HUES6 (cell line): Measurements from ENCODE around the gene HOXA3.

Experiments
- H3K27ac ChIP-seq: 2 replicates; pipeline ENCODE4 v1.7.0; 2013; ENCODE audit warnings: low read depth, mild to moderate bottlenecking, low read length, inconsistent platforms
- H3K27me3 ChIP-seq: 2 replicates; pipeline ENCODE4 v1.6.1; 2013; ENCODE audit warnings: low read length; ENCODE audit not compliant: control insufficient read depth, insufficient read depth
- H3K36me3 ChIP-seq: 2 replicates; pipeline ENCODE4 v1.6.1; 2013; ENCODE audit warnings: low read length; ENCODE audit not compliant: control insufficient read depth, insufficient read depth
- H3K4me1 ChIP-seq: 2 replicates; pipeline ENCODE4 v1.6.1; 2013; ENCODE audit warnings: low read length; ENCODE audit not compliant: control insufficient read depth, insufficient read depth
- H3K4me3 ChIP-seq: 2 replicates; pipeline ENCODE4 v1.5.1; 2013; ENCODE audit warnings: low read depth, low read length
- H3K9ac ChIP-seq: one replicate; pipeline ENCODE4 v1.6.1; 2013; ENCODE audit warnings: mild to moderate bottlenecking, low read length
- H3K9me3 ChIP-seq: 2 replicates; pipeline ENCODE4 v1.6.1; 2013; ENCODE audit warnings: low read depth, low read length; ENCODE audit not compliant: control insufficient read depth, insufficient read depth

The HOXA3 gene

DNA sequence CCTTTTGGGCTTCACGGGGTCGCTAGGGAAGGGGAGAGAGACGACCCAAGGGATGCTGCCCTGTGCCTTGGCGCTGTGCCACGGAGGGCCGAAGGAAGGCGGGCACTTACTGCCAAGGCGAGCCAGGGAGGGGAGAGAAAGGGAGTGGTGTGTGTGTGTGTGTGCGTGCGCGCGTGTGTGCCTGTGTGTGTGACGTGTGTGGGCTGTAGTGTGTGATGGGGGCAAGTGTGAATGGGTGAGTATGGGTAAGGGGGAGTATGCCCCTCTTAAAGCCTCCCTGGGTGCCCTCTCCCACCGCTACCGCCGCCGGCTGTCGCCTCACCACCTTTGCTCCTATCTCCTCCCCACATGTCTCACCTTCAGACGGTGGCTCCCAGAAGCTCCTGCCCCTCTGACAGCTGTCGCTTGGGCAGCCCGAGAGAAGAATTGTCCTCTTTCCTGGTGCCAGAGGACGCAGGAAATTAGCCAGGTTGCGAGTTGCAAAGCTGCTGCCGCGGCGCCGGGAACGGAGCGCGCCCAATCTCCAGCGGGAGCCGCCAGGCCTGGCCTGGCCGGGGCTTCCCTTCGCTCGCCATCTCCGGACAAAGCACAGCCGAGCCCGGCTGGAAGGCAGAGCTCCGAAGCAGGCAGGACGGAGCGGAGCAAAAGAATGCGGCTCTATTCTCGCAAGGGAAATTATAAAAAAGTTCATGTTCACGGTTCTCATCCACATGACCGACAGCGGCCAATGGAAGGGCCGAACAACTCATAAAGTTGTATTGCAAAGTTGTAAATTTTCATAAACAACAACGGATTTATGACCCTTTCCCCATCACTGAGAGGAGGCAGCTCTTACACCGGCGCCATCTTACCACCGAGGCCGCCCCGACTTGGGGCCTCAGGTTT lies at the start of gene HOXA3:
Gene HOXA3, minus strand, starts transcription at position 653 of the 885 bp plus-strand sequence. CDS start 41,943 bp downstream, outside the sequence.
- Histone ChIP-seq H3K4me1 (peaks cover 29% of the 10 kb centered on the region; the same call in 1 of the 2 replicates), H3K27me3 (peaks cover 100% of the 10 kb centered on the region), H3K9ac (peak within 1 kb of the TSS; percentile 57), H3K27ac (no peak within 1 kb of the TSS), H3K36me3 (no peaks in the 10 kb centered on the region), H3K4me3 (peak within 1 kb of the TSS; percentile 59), H3K9me3 (no peaks in the 10 kb centered on the region; the same call in 1 of the 2 replicates)

DNA sequence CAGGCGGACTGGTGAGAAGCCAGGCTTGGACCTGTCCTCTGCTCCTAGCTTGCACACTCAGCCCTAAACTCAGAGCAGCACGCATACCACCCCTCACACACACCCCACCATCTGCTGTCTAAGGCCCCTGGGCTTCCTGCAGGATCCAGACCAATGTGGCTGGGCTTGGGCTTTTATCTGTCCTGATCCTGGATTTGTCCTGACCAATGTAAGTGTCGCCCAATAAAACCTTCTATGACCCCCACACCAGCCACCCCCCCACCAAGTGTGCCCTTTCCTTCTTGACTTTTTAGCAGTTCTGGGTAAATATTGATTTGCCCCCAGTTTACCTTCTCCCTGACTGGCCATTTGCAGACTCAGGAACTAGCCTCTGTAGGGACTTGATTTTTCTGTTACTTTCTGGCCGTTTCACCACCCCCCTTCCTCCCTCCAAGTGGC lies 49.2 kb upstream of the HOXA3 start:
- Histone ChIP-seq H3K4me3 (no peak overlapping the region), H3K4me1 (peaks cover 29% of the 10 kb centered on the region), H3K9ac (no peak overlapping the region), H3K27me3 (peaks cover 98% of the 10 kb centered on the region), H3K36me3 (no peaks in the 10 kb centered on the region), H3K27ac (no peak overlapping the region), H3K9me3 (no peaks in the 10 kb centered on the region)

- Histone ChIP-seq H3K9ac (no peak overlapping the region), H3K27me3 (peaks cover 98% of the 10 kb centered on the region), H3K27ac (no peak overlapping the region), H3K9me3 (no peaks in the 10 kb centered on the region), H3K36me3 (no peaks in the 10 kb centered on the region), H3K4me3 (peak overlapping the region; percentile 32; the same call in 1 of the 2 replicates), H3K4me1 (peaks cover 27% of the 10 kb centered on the region)
These were observed 48.6 kb upstream of the HOXA3 start for GRCh38 chr7:27200761-27201579.

DNA sequence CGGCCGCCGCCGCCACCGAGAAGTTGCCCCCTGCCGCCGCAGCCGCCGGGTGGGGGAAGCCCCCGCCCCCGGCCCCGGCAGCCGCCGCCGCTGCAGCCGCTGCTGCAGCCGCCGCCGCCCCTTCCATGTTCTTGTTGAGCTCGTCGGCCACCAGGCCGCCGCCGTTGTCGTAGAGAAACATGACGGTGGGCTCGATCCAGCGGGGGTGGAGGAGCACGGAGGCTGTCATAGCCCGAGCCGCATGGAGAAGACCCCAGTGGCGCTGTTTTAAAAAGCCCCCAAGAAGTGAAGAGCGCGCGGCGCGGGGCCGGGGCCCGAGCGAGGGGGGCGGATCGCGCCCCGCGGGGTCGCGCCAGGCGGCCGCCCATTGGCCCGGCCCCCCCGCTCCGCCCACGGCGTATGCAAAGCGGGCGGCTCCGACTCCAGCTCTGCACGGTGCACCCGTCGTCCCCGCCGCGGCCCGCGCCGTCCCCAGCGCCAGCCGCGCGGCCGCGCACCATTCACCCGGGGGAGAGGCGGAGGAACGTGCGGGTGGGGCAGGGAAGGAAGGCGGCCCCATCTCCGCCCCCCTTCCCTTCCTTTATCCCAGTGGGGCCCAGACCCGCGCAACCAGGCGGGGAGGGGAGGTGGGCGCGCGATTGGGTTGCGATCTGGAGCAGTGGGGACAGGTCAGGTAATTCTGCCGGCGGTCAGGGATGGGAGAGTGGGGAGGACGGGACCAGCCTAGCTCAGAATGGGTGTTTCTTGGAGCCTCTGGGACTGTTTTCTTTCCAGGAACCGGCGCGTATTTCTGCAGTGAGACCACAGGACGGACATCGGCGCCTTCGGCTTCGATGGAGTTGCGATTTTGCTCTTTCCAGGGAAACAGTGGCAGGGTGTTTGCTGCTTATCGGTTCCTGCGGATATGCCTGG lies 47.7 kb upstream of the HOXA3 start, which contains the start of gene HOXA13:
Gene HOXA13, minus strand, starts transcription at position 243 of the 912 bp plus-strand sequence. Its CDS starts 14 bp downstream, at position 229.
- Histone ChIP-seq H3K9me3 (no peaks in the 10 kb centered on the region), H3K9ac (peak within 1 kb of the TSS; percentile 37), H3K27ac (no peak within 1 kb of the TSS), H3K4me3 (peak within 1 kb of the TSS; percentile 47), H3K27me3 (peaks cover 98% of the 10 kb centered on the region), H3K36me3 (no peaks in the 10 kb centered on the region), H3K4me1 (peaks cover 18% of the 10 kb centered on the region)

DNA sequence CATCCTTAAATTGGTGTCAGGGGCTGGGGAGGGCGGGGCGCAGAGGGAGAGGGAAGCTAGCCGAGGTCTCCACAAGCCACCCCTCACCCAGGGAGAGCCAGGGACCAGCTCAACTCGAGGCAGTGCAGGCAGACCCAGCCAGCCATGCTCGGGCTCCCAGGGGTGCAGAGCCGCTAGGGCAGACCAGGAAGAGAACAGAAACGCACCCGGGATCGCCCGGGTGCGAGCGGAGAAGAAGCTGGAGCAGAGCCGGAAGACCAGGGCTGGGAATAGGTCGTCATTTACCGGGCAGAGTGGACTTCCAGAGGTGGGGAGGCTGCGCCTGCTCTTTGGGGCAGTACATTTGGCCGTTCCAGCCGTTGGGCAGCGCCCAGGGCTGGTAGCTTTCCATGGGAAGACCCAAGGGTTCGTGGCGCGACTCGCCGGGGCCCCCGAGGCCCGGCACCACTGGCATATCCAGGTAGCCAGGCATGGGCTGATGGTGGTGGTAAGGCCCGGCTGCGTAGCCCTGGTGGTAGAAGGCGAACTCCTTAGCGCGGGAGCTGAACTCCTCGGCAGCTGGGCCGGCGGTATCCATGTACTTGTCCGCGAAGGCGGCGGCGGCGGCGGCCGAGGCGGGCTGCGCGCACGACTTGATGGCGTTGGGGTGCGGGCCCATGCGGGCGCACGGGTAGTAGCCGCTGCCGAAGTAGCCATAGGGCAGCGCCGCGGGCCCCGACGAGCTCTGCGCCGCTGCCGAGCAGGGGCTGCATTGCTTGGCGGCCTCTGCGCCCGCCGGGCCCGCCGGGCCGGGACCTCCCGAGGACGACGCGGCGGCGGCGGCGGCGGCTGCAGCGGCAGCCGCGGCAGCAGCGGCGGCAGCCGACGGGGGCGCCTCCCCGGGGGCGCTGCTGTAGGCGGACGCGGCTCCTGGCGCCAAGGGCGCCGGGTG lies 46.8 kb upstream of the HOXA3 start:
- H3K4me3 ChIP-seq, result peak overlapping the region; percentile 43
- H3K27ac ChIP-seq, result no peak overlapping the region
- H3K36me3 ChIP-seq, result no peaks in the 10 kb centered on the region
- peaks cover 12% of the 10 kb centered on the region; the same call in 1 of the 2 replicates for H3K4me1 ChIP-seq
- peak overlapping the region; percentile 37 for H3K9ac ChIP-seq
- peaks cover 98% of the 10 kb centered on the region for H3K27me3 ChIP-seq
- no peaks in the 10 kb centered on the region for H3K9me3 ChIP-seq

DNA sequence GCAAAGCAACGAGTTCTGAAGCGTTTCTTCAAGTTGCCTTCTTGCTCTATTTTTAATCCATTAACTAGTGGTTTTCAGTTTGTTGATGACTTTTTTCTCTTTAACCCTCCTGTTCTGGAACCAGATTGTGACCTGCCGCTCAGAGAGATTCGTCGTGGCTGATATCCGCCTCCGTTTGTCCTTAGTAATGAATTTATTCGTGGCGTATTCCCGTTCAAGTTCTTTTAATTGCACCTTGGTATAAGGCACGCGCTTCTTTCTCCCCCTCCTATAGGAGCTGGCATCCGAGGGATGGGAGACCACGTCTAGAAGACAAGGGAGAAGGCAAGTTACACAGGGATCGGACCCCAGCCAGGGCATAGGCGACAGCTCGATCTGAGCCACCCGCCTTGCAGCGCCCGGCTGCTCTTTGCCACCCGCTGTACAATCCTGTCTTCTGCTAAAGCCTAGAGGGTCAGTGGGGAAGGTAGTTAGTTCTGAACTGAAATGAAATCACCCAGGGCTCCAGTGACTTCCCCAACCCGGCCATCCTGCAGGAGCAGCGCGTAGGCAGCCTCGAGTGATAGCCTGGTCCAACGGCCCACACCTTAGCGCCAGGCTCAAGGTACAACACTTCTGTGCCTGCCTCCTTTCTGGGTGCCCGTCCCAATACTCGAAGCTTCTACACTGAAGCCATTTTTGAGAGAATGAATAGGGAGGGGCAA lies 45.9 kb upstream of the HOXA3 start:
- Histone ChIP-seq H3K36me3 (no peaks in the 10 kb centered on the region), H3K27me3 (peaks cover 98% of the 10 kb centered on the region), H3K9ac (no peak overlapping the region), H3K4me3 (peak overlapping the region; percentile 43; the same call in 1 of the 2 replicates), H3K9me3 (no peaks in the 10 kb centered on the region), H3K27ac (no peak overlapping the region), H3K4me1 (peaks cover 12% of the 10 kb centered on the region; the same call in 1 of the 2 replicates)

DNA sequence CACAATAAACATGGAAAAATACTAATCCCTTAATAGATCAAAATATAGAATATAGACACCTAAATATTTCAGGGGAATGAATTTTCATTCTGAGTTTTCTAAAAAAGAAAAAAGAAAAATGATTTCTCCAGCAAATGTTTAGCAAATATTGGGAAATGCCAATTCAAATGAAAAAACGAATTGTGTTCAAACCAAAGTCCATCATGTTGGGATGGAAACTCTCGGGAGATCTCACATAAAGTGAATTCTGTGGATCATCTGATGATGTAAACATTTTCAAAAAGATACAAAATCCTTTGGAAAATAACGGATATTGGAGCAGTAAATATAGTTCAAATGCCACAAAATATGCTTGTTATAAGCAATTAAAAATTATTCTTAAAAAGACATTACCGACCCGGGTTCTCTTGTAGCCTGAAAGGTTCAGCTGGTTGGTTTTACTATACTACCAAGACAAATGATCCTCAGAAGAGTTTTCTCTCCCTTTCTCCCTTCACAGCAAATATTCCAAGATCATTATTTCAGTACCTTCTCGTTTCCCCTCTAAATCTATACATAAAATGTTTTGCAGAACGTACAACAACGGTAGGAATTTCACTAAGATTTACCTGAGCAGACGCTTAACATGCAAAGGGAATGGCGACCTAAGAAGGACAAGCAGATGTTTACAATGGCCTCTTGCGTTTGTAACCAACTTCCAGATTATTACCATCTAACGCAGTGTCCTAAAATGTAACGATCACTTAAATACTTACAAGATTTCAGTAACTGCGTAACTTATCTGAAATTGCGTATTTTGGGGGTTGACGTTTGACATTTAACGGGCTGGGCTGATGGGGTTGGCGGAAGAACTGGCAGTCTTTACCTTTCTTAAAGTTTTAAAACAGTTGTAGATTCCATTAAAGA lies 45.0 kb upstream of the HOXA3 start:
- Histone ChIP-seq H3K4me1 (peaks cover 12% of the 10 kb centered on the region; the same call in 1 of the 2 replicates), H3K36me3 (no peaks in the 10 kb centered on the region), H3K27ac (no peak overlapping the region), H3K4me3 (0 out of 2 replicates have a peak overlapping the region, but pooled peaks have one; percentile 2), H3K9me3 (no peaks in the 10 kb centered on the region), H3K9ac (no peak overlapping the region), H3K27me3 (peaks cover 98% of the 10 kb centered on the region)

- no peak overlapping the region for H3K27ac ChIP-seq
- H3K4me3 ChIP-seq, result no peak overlapping the region
- H3K9me3 ChIP-seq, result no peaks in the 10 kb centered on the region
- no peaks in the 10 kb centered on the region for H3K36me3 ChIP-seq
- H3K9ac ChIP-seq, result no peak overlapping the region
- peaks cover 17% of the 10 kb centered on the region; the same call in 1 of the 2 replicates for H3K4me1 ChIP-seq
- H3K27me3 ChIP-seq, result peaks cover 98% of the 10 kb centered on the region
These were observed 43.9 kb upstream of the HOXA3 start for GRCh38 chr7:27196287-27196767.
